GM10266 (cell line): ENCODE data around the gene PAK5.

ENCODE experiments used
- DNase-seq: peaks from one replicate; pipeline ENCODE4 v3.0.0; 2012; ENCODE audit errors: extremely low spot score
- TF ChIP-seq, protein P1 (sequence below): IDR thresholded peaks from 2 replicates; pipeline ENCODE4 v1.5.1; 2012; ENCODE audit warnings: mild to moderate bottlenecking, low read depth; ENCODE audit not compliant: control insufficient read depth, insufficient read depth; ENCODE audit errors: missing control alignments

Gene PAK5

DNA sequence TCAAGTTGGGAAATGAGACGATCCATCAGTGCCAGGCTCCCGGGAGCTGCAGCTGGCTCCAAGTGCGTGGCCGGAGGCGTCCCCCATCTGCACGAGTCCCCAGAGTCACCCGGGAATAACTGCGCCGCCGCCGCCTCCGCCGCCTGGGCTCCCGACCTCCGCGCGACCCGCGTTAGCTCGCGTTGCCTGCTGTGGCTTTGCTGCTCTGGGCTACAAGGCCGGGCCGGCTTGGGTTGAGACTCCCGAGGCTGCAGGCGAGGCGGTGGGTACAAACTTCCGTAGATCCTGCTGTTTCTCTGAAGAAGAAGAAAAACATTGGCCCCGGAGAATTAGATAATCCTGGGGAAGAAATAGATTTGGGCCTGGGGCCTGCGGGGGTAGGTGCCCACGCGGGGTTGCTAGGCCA is 331.9 kb downstream of the PAK5 start:
- TF ChIP-seq, protein P1, sequence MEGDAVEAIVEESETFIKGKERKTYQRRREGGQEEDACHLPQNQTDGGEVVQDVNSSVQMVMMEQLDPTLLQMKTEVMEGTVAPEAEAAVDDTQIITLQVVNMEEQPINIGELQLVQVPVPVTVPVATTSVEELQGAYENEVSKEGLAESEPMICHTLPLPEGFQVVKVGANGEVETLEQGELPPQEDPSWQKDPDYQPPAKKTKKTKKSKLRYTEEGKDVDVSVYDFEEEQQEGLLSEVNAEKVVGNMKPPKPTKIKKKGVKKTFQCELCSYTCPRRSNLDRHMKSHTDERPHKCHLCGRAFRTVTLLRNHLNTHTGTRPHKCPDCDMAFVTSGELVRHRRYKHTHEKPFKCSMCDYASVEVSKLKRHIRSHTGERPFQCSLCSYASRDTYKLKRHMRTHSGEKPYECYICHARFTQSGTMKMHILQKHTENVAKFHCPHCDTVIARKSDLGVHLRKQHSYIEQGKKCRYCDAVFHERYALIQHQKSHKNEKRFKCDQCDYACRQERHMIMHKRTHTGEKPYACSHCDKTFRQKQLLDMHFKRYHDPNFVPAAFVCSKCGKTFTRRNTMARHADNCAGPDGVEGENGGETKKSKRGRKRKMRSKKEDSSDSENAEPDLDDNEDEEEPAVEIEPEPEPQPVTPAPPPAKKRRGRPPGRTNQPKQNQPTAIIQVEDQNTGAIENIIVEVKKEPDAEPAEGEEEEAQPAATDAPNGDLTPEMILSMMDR, result no peak
- no peak for DNase-seq

- DNase-seq, result no peak
- TF ChIP-seq, protein P1, result no peak
Observed at GRCh38 chr20:9506280-9506821, 332.5 kb downstream of the PAK5 start.

- TF ChIP-seq, protein P1, result no peak
- DNase-seq, result no peak
Observed at GRCh38 chr20:9503526-9504245, 335.2 kb downstream of the PAK5 start.

DNA sequence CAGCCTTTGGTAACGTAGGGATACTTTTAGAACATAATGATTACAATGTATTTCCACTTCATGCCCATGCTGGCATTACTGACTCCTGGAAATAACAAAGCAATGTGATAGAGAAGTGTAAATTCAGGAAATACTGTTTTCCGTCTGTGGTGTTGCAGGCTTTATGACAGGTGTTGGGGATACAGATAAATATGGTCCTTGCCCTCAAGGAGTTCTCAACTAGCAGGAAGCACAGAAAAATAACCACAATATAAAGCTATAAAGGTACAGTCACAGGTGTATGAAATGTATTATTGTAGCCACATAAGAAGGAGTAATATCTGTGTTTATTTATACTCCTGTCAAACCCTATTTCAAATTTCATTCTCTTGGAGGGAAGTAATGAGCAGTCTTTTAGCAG is 337.4 kb downstream of the PAK5 start:
- TF ChIP-seq, protein P1, result no peak
- DNase-seq, result no peak

GRCh38 chr20:9500121-9500520 is 338.8 kb downstream of the PAK5 start:
- TF ChIP-seq, protein P1, result no peak
- no peak for DNase-seq

DNA sequence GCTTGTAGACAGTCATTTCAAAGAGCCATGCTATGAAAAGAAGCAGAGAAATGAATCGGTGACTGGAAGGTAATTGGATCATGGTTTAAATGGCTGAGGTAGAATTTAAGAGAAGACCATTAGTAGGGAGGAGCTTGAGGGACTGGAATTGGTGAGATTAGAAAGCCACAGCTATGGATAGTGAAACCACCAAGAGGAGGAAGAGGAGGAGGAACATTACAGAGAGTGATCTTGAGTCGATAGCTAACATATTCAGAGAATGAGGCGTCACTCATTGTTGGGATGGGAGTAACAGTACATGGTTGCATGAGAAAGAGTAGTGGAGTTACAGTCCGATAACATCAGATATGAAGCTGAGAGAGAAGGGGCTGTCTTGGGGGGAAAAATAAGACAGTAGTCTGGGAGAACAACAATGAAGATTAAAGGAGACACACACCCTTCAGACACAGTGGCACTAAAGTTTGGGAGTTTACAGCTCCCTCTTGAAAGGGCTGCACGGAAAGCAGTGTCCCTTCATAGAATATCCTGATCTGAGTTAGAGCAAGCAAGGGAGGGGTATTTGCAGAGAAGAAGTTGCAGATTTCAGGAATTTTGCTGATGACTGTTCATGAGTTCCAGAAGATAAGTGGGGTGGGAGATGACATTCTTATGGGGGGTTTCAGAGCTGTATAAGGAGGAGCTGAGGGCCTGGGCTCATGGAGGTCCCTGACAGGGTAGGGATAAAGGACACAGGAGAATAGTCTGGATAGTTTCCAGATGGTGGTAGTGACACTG is 339.6 kb downstream of the PAK5 start:
- DNase-seq, result no peak
- TF ChIP-seq, protein P1, result no peak

DNA sequence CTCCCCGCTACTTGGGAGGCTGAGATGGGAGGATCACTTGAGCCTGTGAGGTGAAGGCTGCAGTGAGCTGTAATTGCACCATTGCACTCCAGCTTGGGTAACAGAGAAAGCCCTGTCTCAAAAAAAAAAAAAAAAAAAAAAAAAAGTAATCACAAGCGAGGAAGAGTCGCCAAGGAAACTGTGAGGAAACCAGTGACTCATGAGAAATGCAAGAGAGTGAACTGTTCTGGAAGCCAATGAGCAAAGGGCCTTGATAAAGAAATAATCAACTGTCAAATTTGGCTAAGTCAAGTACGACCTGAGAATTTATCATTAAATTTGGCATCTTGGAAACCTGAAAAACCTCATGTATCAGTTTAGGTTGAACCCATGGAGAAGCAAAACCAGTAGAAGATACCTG is 340.6 kb downstream of the PAK5 start:
- TF ChIP-seq, protein P1, result no peak
- no peak for DNase-seq
